ENCODE data around the gene LACRT.
"Not testable (repeated sequence)": the region's sequence is repeated elsewhere in the genome, so short reads cannot be mapped to it uniquely, and the experiment has no call there.

LACRT gene

DNA sequence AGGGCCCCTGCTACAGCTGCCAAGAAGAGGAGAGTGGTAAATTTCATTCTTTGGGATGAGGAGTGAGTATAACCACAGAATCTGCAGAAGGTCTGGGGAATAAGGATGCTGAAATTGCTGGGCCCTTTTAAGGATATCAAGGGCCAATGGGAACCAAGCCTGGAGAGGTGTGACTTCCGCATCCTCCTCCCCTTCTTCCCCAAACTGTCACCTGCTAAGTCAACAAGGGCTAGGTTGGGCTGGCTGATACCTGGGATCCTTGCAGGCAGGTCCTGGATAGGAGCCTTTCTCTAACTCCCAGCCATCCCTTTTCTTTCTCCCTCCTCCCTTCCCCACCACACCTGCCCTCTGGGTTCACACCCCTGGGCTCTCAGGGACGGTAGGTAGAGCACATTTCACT is at the start of gene LACRT:
Gene LACRT (minus strand): TSS at position 101 of the 400 bp plus-strand sequence. CDS start 54 bp downstream, at position 47.
- DNase-seq, result no peak

GRCh38 chr12:54683398-54683797 is 48.7 kb upstream of the LACRT start:
- DNase-seq, result no peak

- no peak for DNase-seq
These were observed 48.0 kb upstream of the LACRT start for GRCh38 chr12:54682674-54683073.

GRCh38 chr12:54680374-54680773 is 45.7 kb upstream of the LACRT start:
- peak; percentile 29 for DNase-seq

DNA sequence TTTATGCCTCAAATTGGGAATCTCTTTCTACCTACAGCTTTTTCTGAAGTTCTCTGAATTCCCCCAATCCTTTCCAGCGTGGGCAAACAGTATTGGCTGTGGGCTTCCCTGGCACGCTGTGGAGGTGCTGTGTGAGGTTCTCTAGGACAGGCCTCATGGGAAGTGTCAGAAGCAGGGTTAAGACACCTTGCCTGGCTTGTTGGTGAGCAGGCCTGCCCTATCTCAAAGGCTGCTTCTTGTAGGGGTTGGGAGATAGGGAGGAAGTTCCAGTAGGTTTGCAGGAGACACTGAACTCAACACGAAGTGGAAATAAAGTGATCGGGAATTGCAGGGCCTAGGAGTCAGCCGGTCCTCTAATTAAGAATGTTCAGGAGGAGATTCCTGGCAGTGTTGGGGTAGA is 43.4 kb upstream of the LACRT start:
- no peak for DNase-seq

- DNase-seq, result no peak
These were observed 33.2 kb upstream of the LACRT start for GRCh38 chr12:54667945-54668344.

- DNase-seq, result no peak
These were observed 31.3 kb upstream of the LACRT start for GRCh38 chr12:54666008-54666407.

- not testable (repeated sequence) for DNase-seq
These were observed 30.4 kb upstream of the LACRT start for GRCh38 chr12:54665022-54665635.

- DNase-seq, result no peak
These were observed 28.9 kb upstream of the LACRT start for GRCh38 chr12:54663603-54664002.

DNA sequence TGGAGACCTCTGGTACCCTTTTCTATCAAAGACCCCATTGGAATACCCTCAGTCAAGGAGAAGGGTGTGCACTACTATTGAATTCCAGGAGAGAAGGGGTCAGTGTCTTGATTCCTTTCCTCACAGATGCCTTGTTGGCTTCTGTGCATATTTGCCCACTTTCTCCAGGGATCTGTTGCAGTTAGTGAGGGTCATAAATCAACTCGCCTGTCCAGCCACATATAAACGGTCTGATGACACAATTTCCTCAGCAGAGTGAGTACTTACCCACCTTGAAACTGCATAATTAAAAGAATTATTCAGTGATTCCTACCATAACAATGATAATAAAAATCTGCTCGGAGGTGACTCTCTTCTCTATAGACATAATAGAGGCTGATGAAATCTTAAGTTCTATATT is 27.3 kb upstream of the LACRT start:
- no peak for DNase-seq

- DNase-seq, result no peak
These were observed 26.4 kb upstream of the LACRT start for GRCh38 chr12:54661048-54661447.

GRCh38 chr12:54660320-54660962 is 25.7 kb upstream of the LACRT start:
- no peak for DNase-seq

GRCh38 chr12:54658306-54659264 is 23.9 kb upstream of the LACRT start:
- DNase-seq, result peak; percentile 63

DNA sequence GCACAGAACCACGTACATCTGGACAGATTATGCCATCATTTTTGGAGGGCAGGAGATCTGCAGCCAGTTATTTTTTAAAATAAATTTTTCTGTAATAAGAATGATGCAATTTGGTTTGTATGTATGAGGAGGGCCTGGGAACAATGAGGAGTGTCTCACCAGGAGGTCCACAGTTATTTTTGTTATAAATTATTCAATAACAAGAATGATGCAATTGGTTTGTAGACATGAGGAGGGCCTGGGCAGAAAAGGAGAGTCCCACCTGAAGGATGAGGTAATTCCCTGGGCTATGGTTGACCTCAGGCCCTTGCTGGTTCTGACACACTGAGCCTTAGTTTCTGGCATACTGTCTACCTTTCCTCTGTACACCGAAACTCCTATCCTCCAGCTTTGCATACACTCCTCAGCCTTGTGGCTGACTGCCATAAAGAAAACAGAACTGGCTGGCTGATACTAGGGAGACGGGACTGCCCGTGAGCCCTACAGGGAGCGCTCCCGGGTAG is 22.5 kb upstream of the LACRT start:
- DNase-seq, result no peak

- DNase-seq, result no peak
These were observed 20.2 kb upstream of the LACRT start for GRCh38 chr12:54654926-54655325.

GRCh38 chr12:54653025-54653424 is 18.3 kb upstream of the LACRT start:
- DNase-seq, result no peak

DNA sequence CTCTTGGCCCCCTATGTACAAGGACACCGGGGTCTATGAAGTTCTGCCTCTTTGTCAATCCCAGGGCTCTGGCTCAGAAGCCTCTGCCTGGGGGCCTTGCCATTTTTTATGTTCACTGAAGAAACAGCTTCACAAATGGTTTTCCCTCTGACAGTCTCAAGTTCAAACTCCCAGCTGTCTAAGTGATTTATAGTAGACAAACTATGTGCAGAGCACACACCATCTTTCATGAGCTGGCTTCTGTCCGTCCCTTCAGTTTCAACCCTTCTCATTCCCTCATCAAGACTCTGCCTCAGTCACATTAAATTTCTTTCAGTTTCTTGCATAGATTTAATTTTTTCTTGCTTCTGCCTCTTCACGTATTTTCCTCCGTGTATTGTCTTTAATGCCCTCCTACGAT is 16.2 kb upstream of the LACRT start:
- DNase-seq, result no peak

DNA sequence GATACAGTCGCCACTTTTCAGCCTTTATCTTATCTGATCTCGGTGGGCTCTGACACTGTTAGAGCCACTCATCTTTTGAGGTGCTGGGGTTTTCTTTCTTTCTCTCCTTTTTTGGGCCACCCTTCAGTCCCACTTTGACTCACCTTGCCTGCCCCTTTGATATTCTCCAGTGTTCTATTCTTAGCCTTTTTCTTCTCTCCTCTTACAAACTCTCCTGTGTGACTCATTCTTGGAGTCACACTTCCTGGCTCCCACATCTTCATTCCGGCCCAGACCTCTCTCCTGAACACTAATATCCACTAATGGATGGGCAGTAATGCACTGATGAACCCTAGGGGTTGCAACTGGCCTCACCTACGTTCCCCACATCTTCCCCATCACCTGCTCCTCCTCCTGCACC is 15.7 kb upstream of the LACRT start:
- no peak for DNase-seq

GRCh38 chr12:54649825-54650224 is 15.1 kb upstream of the LACRT start:
- DNase-seq, result no peak

GRCh38 chr12:54648265-54648664 is 13.6 kb upstream of the LACRT start, which contains the start of gene DCD:
Gene DCD, minus strand, starts transcription at chr12:54648365. Its CDS starts 62 bp downstream, at chr12:54648303.
- DNase-seq, result no peak

DNA sequence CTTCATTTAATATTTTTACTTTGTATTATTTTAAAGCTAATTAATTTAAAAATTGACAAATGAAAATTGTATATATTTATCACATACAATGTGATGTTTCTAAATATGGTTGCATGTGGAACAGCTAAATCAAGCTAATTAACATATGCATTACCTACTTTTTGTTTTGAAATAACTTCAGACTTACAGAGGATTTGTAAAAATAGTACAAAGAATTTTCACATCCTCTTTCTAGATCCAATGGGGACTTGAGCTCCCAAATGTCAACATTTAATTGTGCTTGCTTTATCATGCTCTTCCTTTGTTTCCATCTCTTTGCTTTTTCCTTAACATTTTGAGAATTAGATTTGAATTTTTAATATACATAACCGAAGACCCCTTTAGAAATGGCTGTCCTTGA is 6.9 kb upstream of the LACRT start:
- peak; percentile 18 for DNase-seq

GRCh38 chr12:54641089-54641488 is 6.4 kb upstream of the LACRT start:
- no peak for DNase-seq

DNA sequence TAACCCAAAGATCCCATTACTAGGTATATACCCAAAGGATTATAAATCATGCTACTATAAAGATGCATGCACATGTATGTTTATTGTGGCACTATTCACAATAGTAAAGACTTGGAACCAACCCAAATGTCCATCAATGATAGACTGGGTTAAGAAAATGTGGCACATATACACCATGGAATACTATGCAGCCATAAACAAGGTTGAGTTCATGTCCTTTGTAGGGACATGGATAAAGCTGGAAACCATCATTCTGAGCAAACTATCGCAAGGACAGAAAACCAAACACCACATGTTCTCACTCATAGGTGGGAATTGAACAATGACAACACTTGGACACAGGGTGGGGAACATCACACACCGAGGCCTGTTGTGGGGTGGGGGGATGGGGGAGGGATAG is 4.4 kb upstream of the LACRT start:
- DNase-seq, result not testable (repeated sequence)
